CD4-positive, alpha-beta T cell treated with Interleukin-2 at 100 ng/mL for 4 hours (primary cell): ENCODE data around the gene SART1.

ENCODE experiments used
- DNase-seq: peaks from one replicate; pipeline ENCODE4 v3.0.0-alpha.2; 2020; ENCODE audit warnings: low spot score

The SART1 gene

GRCh38 chr11:65961267-65962140, at the start of gene SART1:
SART1 (plus strand) TSS chr11:65961734; CDS start chr11:65961781, 47 bp downstream.
- peak; percentile 97 for DNase-seq

GRCh38 chr11:65912845-65913244, 48.7 kb upstream of the SART1 start:
- DNase-seq: no peak

GRCh38 chr11:65915101-65915820, 46.3 kb upstream of the SART1 start:
- no peak for DNase-seq

- DNase-seq: no peak
Observed at GRCh38 chr11:65915821-65916251, 45.7 kb upstream of the SART1 start.

- DNase-seq: no peak
Observed at GRCh38 chr11:65916391-65916790, 45.1 kb upstream of the SART1 start.

- no peak for DNase-seq
Observed at GRCh38 chr11:65917077-65917433, 44.5 kb upstream of the SART1 start.

- no peak for DNase-seq
Observed at GRCh38 chr11:65917434-65918210, 43.9 kb upstream of the SART1 start.

GRCh38 chr11:65918211-65919140, 43.1 kb upstream of the SART1 start, which contains the start of gene C11orf68:
C11orf68 (minus strand) TSS chr11:65919062; CDS start chr11:65919031, 31 bp downstream.
- DNase-seq: no peak

- DNase-seq: peak; percentile 98
Observed at GRCh38 chr11:65919141-65919572, 42.4 kb upstream of the SART1 start, which contains the start of gene DRAP1. DRAP1 (plus strand) TSS chr11:65919426; CDS start chr11:65919502, 76 bp downstream.

- peak; percentile 48 for DNase-seq
Observed at GRCh38 chr11:65919573-65920371, 41.8 kb upstream of the SART1 start.

- no peak for DNase-seq
Observed at GRCh38 chr11:65920372-65920802, 41.1 kb upstream of the SART1 start.

- DNase-seq: no peak
Observed at GRCh38 chr11:65921033-65921555, 40.4 kb upstream of the SART1 start.

- DNase-seq: no peak
Observed at GRCh38 chr11:65921876-65922275, 39.7 kb upstream of the SART1 start.

- no peak for DNase-seq
Observed at GRCh38 chr11:65922565-65922964, 39.0 kb upstream of the SART1 start.

- DNase-seq: no peak
Observed at GRCh38 chr11:65925397-65925796, 36.1 kb upstream of the SART1 start.

GRCh38 chr11:65927904-65928397, 33.6 kb upstream of the SART1 start:
- peak; percentile 88 for DNase-seq

- no peak for DNase-seq
Observed at GRCh38 chr11:65928667-65929066, 32.9 kb upstream of the SART1 start.

- DNase-seq: no peak
Observed at GRCh38 chr11:65931773-65932557, 29.6 kb upstream of the SART1 start.

- DNase-seq: no peak
Observed at GRCh38 chr11:65932558-65932919, 29.0 kb upstream of the SART1 start.
